ENCODE measurements around the gene LMLN. TPM values are rescaled to one million over a fixed set of nuclear protein-coding genes. Genes with fewer than 3 reads are reported as not detected.

Gene LMLN
- total and polyA plus RNA-seq, 2 of the 8 experiments (the other 6 are each of a cell fraction or from before 2014, with no cell fraction given): 3.9 to 5.0 TPM

DNA sequence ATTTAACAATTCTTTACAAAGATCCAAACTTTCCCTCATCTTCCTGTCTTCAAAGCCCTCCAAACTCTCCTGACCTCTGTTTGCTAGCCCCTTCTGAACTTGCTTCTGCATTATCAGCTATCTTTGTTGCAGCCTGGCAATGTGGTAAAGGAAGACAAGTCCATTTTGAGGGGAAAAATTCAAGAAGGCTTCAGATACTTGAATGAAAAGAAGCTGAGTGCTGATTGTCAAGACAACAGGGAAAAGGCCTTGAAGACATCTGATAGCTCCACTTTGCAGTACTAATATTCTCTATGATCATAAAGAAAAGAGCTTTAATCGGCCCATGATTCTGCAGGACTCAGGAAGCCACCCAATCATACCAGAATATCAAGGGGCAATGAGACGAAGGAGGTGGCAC lies 91.8 kb downstream of the LMLN start:
- Histone ChIP-seq H2BK5ac (ENCODE audit: low read depth, low read length) (no peak overlapping the region), H4K5ac (ENCODE audit: insufficient read length, low read depth, low read length) (no peak overlapping the region), H3K27ac (ENCODE audit: low read depth, low read length) (no peak overlapping the region), H3K4me3 (ENCODE audit: extremely low read depth in 1 of 4, insufficient read depth in 2 of 4, low read depth in 3 of 4, low read length in 4 of 4) (no peak overlapping the region), H4K20me1 (replicated peaks in 1 of 2; ENCODE audit: control insufficient read depth in 1 of 2, insufficient read depth in 2 of 2, low read length in 2 of 2) (no peaks in the 10 kb centered on the region), H3K4me2 (ENCODE audit: insufficient read depth in 1 of 2, low read depth in 2 of 2, low read length in 2 of 2) (no peak overlapping the region), H3K9ac (replicated peaks in 1 of 4; ENCODE audit: extremely low read depth in 1 of 4, low read depth in 3 of 4, low read length in 3 of 4) (no peak overlapping the region), H4K8ac (ENCODE audit: extremely low read depth, insufficient read depth, low read length) (no peak overlapping the region), H2BK120ac (replicated peaks; ENCODE audit: low read depth, low read length) (no peak overlapping the region), H3K4me1 (replicated peaks in 1 of 4; ENCODE audit: control insufficient read depth in 3 of 4, insufficient read depth in 4 of 4, low read length in 3 of 4) (no peaks in the 10 kb centered on the region), H3K4ac (replicated peaks; ENCODE audit: insufficient read length, low read depth, low read length) (no peak overlapping the region), H2AFZ (ENCODE audit: low read length) (no peak overlapping the region), H3K18ac (ENCODE audit: extremely low read depth, low read length) (no peak overlapping the region), H3K23me2 (ENCODE audit: low read depth, low read length) (no peaks in the 10 kb centered on the region), H3K9me3 (ENCODE audit: insufficient read depth in 2 of 2, low read depth in 1 of 2, low read length in 1 of 2) (peaks cover 14 to 17% of the 10 kb centered on the region in 2 experiments; a peak in 3 of 4 replicates), H3K79me1 (ENCODE audit: low read depth, low read length) (no peaks in the 10 kb centered on the region), H4K91ac (replicated peaks; ENCODE audit: insufficient read length, low read length) (no peak overlapping the region), H3K27me3 (replicated peaks in 1 of 4; ENCODE audit: control insufficient read depth in 3 of 4, extremely low read depth in 1 of 4, insufficient read depth in 3 of 4, low read length in 3 of 4) (no peaks in the 10 kb centered on the region), H3K14ac (ENCODE audit: insufficient read length) (no peak overlapping the region), H3K79me2 (ENCODE audit: control insufficient read depth in 1 of 2, insufficient read depth in 2 of 2, low read length in 2 of 2) (no peaks in the 10 kb centered on the region), H2BK15ac (ENCODE audit: low read length) (no peak overlapping the region), H3K56ac (replicated peaks; ENCODE audit: insufficient read length, low read depth, low read length) (no peak overlapping the region), H2AK5ac (ENCODE audit: low read depth, low read length) (no peak overlapping the region), H3K23ac (ENCODE audit: insufficient read length) (no peak overlapping the region), H2BK20ac (ENCODE audit: low read length) (no peak overlapping the region), H2BK12ac (ENCODE audit: low read depth, low read length) (no peak overlapping the region), H3K36me3 (ENCODE audit: control insufficient read depth in 2 of 4, insufficient read depth in 4 of 4, low read length in 3 of 4) (no peaks in the 10 kb centered on the region)
- DNase-seq (ENCODE audit: low read depth in 1 of 2, low spot score in 2 of 2) (no peak), FAIRE-seq (no peak)
- ChIA-PET POLR2A (ENCODE audit: partially characterized antibody) (no interaction called here), CTCF (ENCODE audit: partially characterized antibody) (interaction anchor here (0.8 to 5.2 kb wide), 11 partner anchors 10 to 146 kb away, joined by 3 to 70 read pairs (median 5); no protein-coding TSS in a partner anchor)
- 81% methylated on average over 2 of the region's 2 CpGs; no CpG with 5 or more reads in 1 of the 2 experiments for WGBS, 2 experiments (ENCODE audit: extremely low coverage in 1 of 2, insufficient coverage in 1 of 2, insufficient read length in 1 of 2, insufficient replicate concordance in 2 of 2, low coverage in 1 of 2, low lambda C conversion rate in 2 of 2, missing lambda C conversion rate in 1 of 2)
- TF ChIP-seq RNF2 (IDR thresholded peaks at IDR 0.05; ENCODE audit: borderline replicate concordance, low read depth, low read length, missing control alignments, poor library complexity, severe bottlenecking): no peak
- no peak for TF ChIP-seq NANOG (IDR thresholded peaks at IDR 0.05; ENCODE audit: insufficient read depth, low read depth, low read length, poor library complexity, severe bottlenecking)

Measured in H1 (cell line).